ENCODE measurements around the gene TAS2R38.

DNA sequence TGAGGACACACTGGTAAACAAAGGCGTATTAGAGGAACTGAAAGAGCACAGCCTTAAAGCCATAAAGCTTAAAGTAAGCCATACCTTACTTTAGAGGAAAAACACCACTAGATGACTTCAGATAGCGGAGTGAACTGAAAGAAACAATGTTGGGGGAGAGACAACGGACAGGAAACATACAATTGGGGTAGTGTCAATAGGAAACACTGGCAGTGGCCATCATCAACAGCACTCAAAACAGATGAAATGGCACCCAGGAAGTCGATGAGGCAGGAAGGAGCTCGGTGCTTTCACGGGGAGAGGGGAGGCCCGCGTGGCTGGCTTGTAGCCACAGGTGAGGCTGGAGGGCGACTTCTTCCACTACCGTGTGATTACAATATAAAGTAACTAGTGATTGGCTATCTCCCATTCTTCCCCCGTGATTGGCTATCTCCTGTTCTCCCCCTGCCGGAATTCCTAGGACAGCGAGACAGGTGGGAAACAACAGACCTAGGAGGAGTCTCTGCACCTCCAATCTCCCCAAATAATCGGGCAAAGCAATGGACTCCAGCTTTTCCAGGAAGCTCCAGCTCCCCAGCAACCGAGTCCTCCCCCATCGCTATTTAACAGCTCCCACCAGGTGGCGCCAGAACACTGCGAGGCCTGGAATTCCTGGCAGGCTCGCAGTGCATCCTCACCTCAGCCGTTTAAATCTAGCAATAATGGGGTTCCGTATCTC is 2.4 kb upstream of the TAS2R38 start:
- TF ChIP-seq, protein P1, sequence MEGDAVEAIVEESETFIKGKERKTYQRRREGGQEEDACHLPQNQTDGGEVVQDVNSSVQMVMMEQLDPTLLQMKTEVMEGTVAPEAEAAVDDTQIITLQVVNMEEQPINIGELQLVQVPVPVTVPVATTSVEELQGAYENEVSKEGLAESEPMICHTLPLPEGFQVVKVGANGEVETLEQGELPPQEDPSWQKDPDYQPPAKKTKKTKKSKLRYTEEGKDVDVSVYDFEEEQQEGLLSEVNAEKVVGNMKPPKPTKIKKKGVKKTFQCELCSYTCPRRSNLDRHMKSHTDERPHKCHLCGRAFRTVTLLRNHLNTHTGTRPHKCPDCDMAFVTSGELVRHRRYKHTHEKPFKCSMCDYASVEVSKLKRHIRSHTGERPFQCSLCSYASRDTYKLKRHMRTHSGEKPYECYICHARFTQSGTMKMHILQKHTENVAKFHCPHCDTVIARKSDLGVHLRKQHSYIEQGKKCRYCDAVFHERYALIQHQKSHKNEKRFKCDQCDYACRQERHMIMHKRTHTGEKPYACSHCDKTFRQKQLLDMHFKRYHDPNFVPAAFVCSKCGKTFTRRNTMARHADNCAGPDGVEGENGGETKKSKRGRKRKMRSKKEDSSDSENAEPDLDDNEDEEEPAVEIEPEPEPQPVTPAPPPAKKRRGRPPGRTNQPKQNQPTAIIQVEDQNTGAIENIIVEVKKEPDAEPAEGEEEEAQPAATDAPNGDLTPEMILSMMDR (IDR thresholded peaks at IDR 0.05), result peak; percentile 56 to 68 (median 59)
- TF ChIP-seq POLR2A (IDR thresholded peaks at IDR 0.05), result no peak

Measured in testis (tissue), 2 donors.